A673 (cell line): ENCODE results near the gene STT3B.

Experiments used
- EZH2 ChIP-seq: fragments of 200-600 bp; sonication (generic); IDR thresholded peaks from 2 replicates; pipeline ENCODE4 v1.6.1; 2017; ENCODE audit warnings: borderline replicate concordance, low read depth, mild to moderate bottlenecking, mixed read lengths, antibody characterized with exemption, low read length; ENCODE audit not compliant: poor library complexity, severe bottlenecking
- TF ChIP-seq, protein P1 (sequence below): fragments of 300-800, 200-600 bp; sonication (generic); conservative IDR thresholded peaks from 2 replicates; pipeline ENCODE4 v1.5.1; 2017; ENCODE audit warnings: low read depth, mild to moderate bottlenecking, antibody characterized with exemption, low read length, moderate library complexity, mixed read lengths

DNA sequence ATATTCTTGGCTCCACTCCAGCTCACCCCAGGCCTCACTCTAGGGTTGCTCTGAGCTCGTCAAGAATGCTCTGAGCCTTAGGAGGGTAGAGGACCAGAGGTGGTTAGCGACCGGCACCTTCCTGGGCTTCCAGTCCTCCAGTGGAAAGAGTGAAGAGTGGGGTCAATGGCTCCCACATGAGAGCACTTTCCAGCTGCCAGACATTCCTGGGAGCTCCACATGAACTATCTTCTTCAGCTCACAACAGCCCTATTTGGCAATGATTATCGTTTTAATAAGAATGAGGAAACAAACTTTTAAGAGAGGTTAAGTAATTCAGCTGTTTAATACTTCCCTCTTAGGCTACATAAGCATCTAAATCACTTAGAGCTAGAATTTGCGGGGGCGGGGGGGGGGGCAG lies 139.3 kb downstream of the STT3B start:
- TF ChIP-seq, protein P1, sequence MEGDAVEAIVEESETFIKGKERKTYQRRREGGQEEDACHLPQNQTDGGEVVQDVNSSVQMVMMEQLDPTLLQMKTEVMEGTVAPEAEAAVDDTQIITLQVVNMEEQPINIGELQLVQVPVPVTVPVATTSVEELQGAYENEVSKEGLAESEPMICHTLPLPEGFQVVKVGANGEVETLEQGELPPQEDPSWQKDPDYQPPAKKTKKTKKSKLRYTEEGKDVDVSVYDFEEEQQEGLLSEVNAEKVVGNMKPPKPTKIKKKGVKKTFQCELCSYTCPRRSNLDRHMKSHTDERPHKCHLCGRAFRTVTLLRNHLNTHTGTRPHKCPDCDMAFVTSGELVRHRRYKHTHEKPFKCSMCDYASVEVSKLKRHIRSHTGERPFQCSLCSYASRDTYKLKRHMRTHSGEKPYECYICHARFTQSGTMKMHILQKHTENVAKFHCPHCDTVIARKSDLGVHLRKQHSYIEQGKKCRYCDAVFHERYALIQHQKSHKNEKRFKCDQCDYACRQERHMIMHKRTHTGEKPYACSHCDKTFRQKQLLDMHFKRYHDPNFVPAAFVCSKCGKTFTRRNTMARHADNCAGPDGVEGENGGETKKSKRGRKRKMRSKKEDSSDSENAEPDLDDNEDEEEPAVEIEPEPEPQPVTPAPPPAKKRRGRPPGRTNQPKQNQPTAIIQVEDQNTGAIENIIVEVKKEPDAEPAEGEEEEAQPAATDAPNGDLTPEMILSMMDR = no peak
- no peak for TF ChIP-seq EZH2
